GM12878 (cell line): ENCODE measurements around the gene TNFAIP3. TPM values are rescaled to one million over a fixed set of nuclear protein-coding genes. Genes with fewer than 3 reads are reported as not detected.

ENCODE experiments used
- BCL11A ChIP-seq: IDR thresholded peaks from 2 replicates; pipeline ENCODE4 v1.6.1; 2011; ENCODE audit warnings: low read depth, low read length
- BHLHE40 ChIP-seq, 2 experiments: fragments of 450-650 bp in 1 of 2; IDR thresholded peaks; 2 replicates each; pipeline ENCODE4 v1.6.1; 2011 to 2017; ENCODE audit warnings: low read depth in 2 of 2, borderline replicate concordance in 1 of 2, improper control_type of control experiment in 1 of 2, low read length in 1 of 2, mild to moderate bottlenecking in 1 of 2
- E2F8 ChIP-seq: fragments of 450-650 bp; IDR thresholded peaks from 2 replicates; pipeline ENCODE4 v1.6.1; 2018; ENCODE audit warnings: mild to moderate bottlenecking, low read depth, moderate library complexity; ENCODE audit not compliant: partially characterized antibody
- GATAD2B ChIP-seq: fragments of 450-650 bp; conservative IDR thresholded peaks from 2 replicates; pipeline ENCODE4 v1.6.1; 2017; ENCODE audit warnings: low read depth, mild to moderate bottlenecking, moderate library complexity
- HDAC2 ChIP-seq: fragments of 200-600 bp; sonication (generic); IDR thresholded peaks from 2 replicates; pipeline ENCODE4 v1.6.1; 2017
- HDAC6 ChIP-seq: fragments of 200-600 bp; sonication (generic); IDR thresholded peaks from one replicate; pipeline ENCODE4 v1.8.0; 2017; ENCODE audit warnings: antibody characterized with exemption; ENCODE audit not compliant: unreplicated experiment
- IKZF2 ChIP-seq, 2 experiments: fragments of 450-650 bp; IDR thresholded peaks; 2 replicates each; pipeline ENCODE4 v1.6.1; 2017; ENCODE audit warnings: mild to moderate bottlenecking in 2 of 2, moderate library complexity in 2 of 2
- MAX ChIP-seq: IDR thresholded peaks from 2 replicates; pipeline ENCODE4 v1.6.1; 2012; ENCODE audit warnings: low read depth, low read length, improper control_type of control experiment
- MTA3 ChIP-seq: IDR thresholded peaks from 2 replicates; pipeline ENCODE4 v1.6.1; 2012; ENCODE audit warnings: low read length, inconsistent platforms, borderline replicate concordance
- NFXL1 ChIP-seq: fragments of 450-650 bp; IDR thresholded peaks from 2 replicates; pipeline ENCODE4 v1.6.1; 2017; ENCODE audit warnings: antibody characterized with exemption, mild to moderate bottlenecking, borderline replicate concordance
- NR2F1 ChIP-seq: fragments of 450-650 bp; conservative IDR thresholded peaks from 2 replicates; pipeline ENCODE4 v1.6.1; 2017; ENCODE audit warnings: mild to moderate bottlenecking
- PAX5 ChIP-seq: IDR thresholded peaks from 2 replicates; pipeline ENCODE4 v1.6.1; 2011; ENCODE audit warnings: low read depth, low read length, borderline replicate concordance
- POLR2A ChIP-seq: IDR thresholded peaks from 2 replicates; pipeline ENCODE4 v1.6.1; 2011; ENCODE audit warnings: low read depth, mild to moderate bottlenecking, low read length
- POLR2AphosphoS2 ChIP-seq: IDR thresholded peaks from 2 replicates; pipeline ENCODE4 v1.6.1; 2011; ENCODE audit warnings: low read depth, mild to moderate bottlenecking, low read length, improper control_type of control experiment, moderate library complexity
- RBBP5 ChIP-seq: fragments of 200-600 bp; sonication (generic); conservative IDR thresholded peaks from 2 replicates; pipeline ENCODE4 v1.6.1; 2016
- RELA ChIP-seq: fragments of 450-650 bp; IDR thresholded peaks from 2 replicates; pipeline ENCODE4 v1.8.0; 2014; ENCODE audit warnings: borderline replicate concordance; ENCODE audit not compliant: partially characterized antibody
- SMAD1 ChIP-seq: fragments of 450-650 bp; IDR thresholded peaks from 2 replicates; pipeline ENCODE4 v1.6.1; 2018; ENCODE audit warnings: mild to moderate bottlenecking, low read depth; ENCODE audit not compliant: partially characterized antibody
- SMARCA5 ChIP-seq: fragments of 450-650 bp; IDR thresholded peaks from 2 replicates; pipeline ENCODE4 v1.6.1; 2017; ENCODE audit warnings: mild to moderate bottlenecking
- SREBF2 ChIP-seq: IDR thresholded peaks from 2 replicates; pipeline ENCODE4 v1.6.1; 2012; ENCODE audit warnings: mild to moderate bottlenecking, low read length
- STAT1 ChIP-seq: fragments of 450-650 bp; conservative IDR thresholded peaks from 2 replicates; pipeline ENCODE4 v1.6.1; 2014; ENCODE audit warnings: antibody characterized with exemption, mild to moderate bottlenecking
- TARDBP ChIP-seq: IDR thresholded peaks from 2 replicates; pipeline ENCODE4 v1.6.1; 2016; ENCODE audit warnings: borderline replicate concordance
- TCF7 ChIP-seq: IDR thresholded peaks from 2 replicates; pipeline ENCODE4 v1.6.1; 2014; ENCODE audit warnings: antibody characterized with exemption, borderline replicate concordance
- YY1 ChIP-seq: IDR thresholded peaks from 2 replicates; pipeline ENCODE4 v1.6.1; 2011; ENCODE audit warnings: low read depth, mild to moderate bottlenecking, low read length
- ZBTB11 ChIP-seq: fragments of 450-650 bp; formaldehyde crosslinking; IDR thresholded peaks from 2 replicates; pipeline ENCODE4 v1.5.0; 2022; ENCODE audit warnings: mild to moderate bottlenecking, missing genetic modification characterization
- ZNF24 ChIP-seq: fragments of 450-650 bp; IDR thresholded peaks from 2 replicates; pipeline ENCODE4 v1.6.1; 2017; ENCODE audit warnings: antibody characterized with exemption, mild to moderate bottlenecking
- ZZZ3 ChIP-seq: IDR thresholded peaks from 2 replicates; pipeline ENCODE4 v1.6.1; 2011; ENCODE audit warnings: low read depth; ENCODE audit not compliant: control insufficient read depth, insufficient read length
- polyA plus RNA-seq, 11 experiments: library from polyadenylated mRNA; depleted of rRNA in 4 of 11; unstranded in 6 of 11; stranded (reverse) in 5 of 11; fragments of >200 nt; fragmentation: Nextera tagmentation in 4 of 11; fragmentation: Illumina TruSeq in 1 of 11; extraction: Ambion mirVana in 4 of 11; extraction: Trizol in 1 of 11; gene quantifications; 1 replicate in 1 of 11; 2 replicates in 10 of 11; pipeline versions ENCODE4 v1.2.1 to v1.2.3, GENCODE V29; 2011 to 2016; ENCODE audit warnings: inconsistent platforms in 2 of 11, missing spikeins in 2 of 11, low read depth in 1 of 11
- total RNA-seq, 4 experiments: library from RNA; depleted of rRNA in 3 of 4; stranded (reverse); fragments of >200 nt in 3 of 4; fragmentation: Illumina TruSeq in 1 of 4; extraction: Trizol in 1 of 4; gene quantifications; 2 replicates each; pipeline versions ENCODE4 v1.2.1 to v1.2.3, GENCODE V29; 2013 to 2021

TNFAIP3 gene
- total and polyA plus RNA-seq, 10 of the 15 experiments (the other 5 are each of a cell fraction or from before 2014, with no cell fraction given) = 18.0 to 350 (median 127) TPM

GRCh38 chr6:137866914-137867684 lies at the start of gene TNFAIP3 (continued):
- TF ChIP-seq ZZZ3 (no peak), POLR2AphosphoS2 (peak; percentile 94), SMARCA5 (peak; percentile 95), HDAC6 (peak; percentile 14), ZBTB11 (CRISPR knock-in tag) (peak; percentile 72; the same call in 1 of the 2 replicates), STAT1 (no peak), SMAD1 (no peak), ZNF24 (peak; percentile 47; the same call in 1 of the 2 replicates), YY1 (peak; percentile 76; the same call in 1 of the 2 replicates), BCL11A (peak; percentile 15; the same call in 1 of the 2 replicates), E2F8 (no peak), HDAC2 (no peak), PAX5 (peak; percentile 43), RELA (peak; percentile 100), BHLHE40 (IDR thresholded peaks at IDR 0.05; ENCODE audit: borderline replicate concordance in 1 of 2, low read depth in 2 of 2, low read length in 1 of 2) (peak; percentile 86 to 99), NR2F1 (peak; percentile 64), NFXL1 (no peak), IKZF2 (IDR thresholded peaks at IDR 0.05) (no peak; a peak in 1 of 4 replicates), MAX (no peak; the same call in 1 of the 2 replicates), SREBF2 (no peak), RBBP5 (no peak), GATAD2B (no peak; the same call in none of the 2 replicates), POLR2A (peak; percentile 95), TARDBP (peak; percentile 15; the same call in 1 of the 2 replicates), TCF7 (no peak), MTA3 (no peak)
